ENCODE results near the gene DTNB. TPM values are rescaled to one million over a fixed set of nuclear protein-coding genes. Genes with fewer than 3 reads are reported as not detected.
A peak's percentile ranks its signal among the peaks of the same experiment; 100 is the strongest.

The DTNB gene
- total and polyA plus RNA-seq, 7 donors, result 2.4 to 7.8 (median 4.8) TPM

DNA sequence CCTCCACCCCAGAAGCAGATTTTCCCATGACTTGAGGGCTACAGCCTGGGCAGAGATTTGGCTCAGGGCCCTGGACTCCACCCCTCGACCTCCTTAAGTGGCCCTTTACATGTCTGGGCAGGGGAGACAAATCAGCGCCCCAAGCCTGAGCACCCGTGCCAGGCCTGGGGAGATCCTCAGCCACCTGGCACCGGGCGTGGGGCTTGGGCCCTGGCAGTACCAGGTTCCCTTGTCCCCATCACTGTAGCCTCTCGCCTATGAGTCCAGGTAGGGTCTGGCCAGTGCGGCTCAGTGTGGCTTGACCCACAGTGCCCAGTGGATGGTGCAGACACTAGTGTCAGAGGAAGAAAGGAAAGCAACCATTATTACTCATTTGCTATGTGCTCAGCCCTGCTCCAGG is 309.6 kb downstream of the DTNB start:
- DNase-seq, result no peak
- intact Hi-C loops (cut with DNase I), result loop anchor here (5.0 to 10.0 kb wide), 2 partner anchors 159 to 301 kb away; no protein-coding TSS in a partner anchor
- WGBS, 2 donors, result 85 to 93% methylated on average over 7 of the region's 7 CpGs

DNA sequence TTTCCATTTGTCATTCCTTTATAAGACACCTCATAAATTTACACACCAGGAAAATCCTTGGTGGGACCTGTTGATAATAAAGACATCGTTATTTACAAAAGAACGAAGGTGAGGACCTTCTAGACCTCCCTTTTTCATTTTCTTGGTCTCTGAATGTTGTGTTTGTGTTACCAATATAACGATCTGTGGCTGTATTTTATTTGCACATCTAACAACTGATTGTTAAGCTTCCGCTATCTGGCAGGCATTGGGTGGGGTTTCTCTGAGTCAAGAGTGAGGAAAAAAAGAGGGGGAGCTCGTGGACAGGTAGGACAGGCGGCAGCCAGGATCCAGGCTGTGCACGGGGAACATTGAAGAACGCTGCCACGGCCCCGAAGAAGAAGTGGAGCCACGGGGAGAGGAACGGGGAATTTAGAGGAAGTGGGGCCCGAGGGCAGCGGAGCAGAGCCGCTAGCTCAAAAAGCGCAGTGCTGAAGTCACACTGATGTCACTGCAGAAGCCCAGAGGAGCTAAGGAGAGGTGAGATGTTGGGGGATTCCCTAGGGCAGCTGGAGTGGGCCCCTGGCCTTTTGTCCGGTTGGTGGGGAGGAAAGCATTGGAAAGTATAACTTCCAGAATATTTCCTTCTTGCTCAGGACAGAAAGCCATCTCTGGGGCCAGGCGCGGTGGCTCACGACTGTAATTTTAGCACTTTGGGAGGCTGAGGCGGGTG is 310.8 kb downstream of the DTNB start:
- H3K4me1 ChIP-seq, result peaks cover 0 to 11% (median 10%) of the 10 kb centered on the region in 4 donors
- peak; percentile 79 for DNase-seq
- H3K4me3 ChIP-seq, result peak overlapping the region; percentile 17 to 48 (median 44)
- H3K9me3 ChIP-seq, result no peaks in the 10 kb centered on the region
- intact Hi-C loops (cut with DNase I), result loop anchor here (5.0 to 10.0 kb wide), 2 partner anchors 160 to 302 kb away; no protein-coding TSS in a partner anchor
- peak overlapping the region; percentile 35 to 78 (median 69) for H3K27ac ChIP-seq
- no peaks in the 10 kb centered on the region for H3K36me3 ChIP-seq
- 9 to 19% methylated on average over 21 of the region's 21 CpGs for WGBS, 2 donors
- TF ChIP-seq POLR2AphosphoS5 (IDR thresholded peaks at IDR 0.05) (peak in 1 of 4 donors; percentile 14), POLR2A (IDR thresholded peaks at IDR 0.05) (no peak)
- H3K27me3 ChIP-seq, result no peaks in the 10 kb centered on the region

More for the DNA sequence above, 309.6 kb downstream of the DTNB start:
- Histone ChIP-seq H3K27ac (no peak overlapping the region), H3K4me1 (peaks cover 0 to 11% (median 10%) of the 10 kb centered on the region in 4 donors), H3K9me3 (no peaks in the 10 kb centered on the region), H3K36me3 (no peaks in the 10 kb centered on the region), H3K4me3 (no peak overlapping the region), H3K27me3 (no peaks in the 10 kb centered on the region)
- no peak for TF ChIP-seq EP300 (IDR thresholded peaks at IDR 0.05)
- TF ChIP-seq, protein P1, sequence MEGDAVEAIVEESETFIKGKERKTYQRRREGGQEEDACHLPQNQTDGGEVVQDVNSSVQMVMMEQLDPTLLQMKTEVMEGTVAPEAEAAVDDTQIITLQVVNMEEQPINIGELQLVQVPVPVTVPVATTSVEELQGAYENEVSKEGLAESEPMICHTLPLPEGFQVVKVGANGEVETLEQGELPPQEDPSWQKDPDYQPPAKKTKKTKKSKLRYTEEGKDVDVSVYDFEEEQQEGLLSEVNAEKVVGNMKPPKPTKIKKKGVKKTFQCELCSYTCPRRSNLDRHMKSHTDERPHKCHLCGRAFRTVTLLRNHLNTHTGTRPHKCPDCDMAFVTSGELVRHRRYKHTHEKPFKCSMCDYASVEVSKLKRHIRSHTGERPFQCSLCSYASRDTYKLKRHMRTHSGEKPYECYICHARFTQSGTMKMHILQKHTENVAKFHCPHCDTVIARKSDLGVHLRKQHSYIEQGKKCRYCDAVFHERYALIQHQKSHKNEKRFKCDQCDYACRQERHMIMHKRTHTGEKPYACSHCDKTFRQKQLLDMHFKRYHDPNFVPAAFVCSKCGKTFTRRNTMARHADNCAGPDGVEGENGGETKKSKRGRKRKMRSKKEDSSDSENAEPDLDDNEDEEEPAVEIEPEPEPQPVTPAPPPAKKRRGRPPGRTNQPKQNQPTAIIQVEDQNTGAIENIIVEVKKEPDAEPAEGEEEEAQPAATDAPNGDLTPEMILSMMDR (IDR thresholded peaks at IDR 0.05), result no peak

DNA sequence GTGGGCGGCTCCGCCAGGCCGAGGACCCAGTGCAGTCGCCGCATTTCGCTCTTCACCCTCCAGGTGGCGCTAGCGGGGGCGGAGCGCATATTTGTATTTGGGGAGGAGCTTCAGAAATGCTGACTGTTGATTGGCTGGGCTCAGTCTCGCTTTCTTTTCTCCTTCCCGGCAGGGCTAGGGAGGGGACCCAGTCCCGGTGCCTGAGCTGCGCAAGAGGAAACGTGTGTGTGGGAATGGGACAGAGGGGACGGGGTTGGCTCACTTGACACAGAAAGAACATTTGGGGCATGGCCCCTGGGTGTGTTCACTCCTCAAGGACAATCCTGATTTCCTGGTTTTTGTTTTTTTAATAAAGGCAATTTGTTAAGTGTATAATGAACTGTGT is 311.3 kb downstream of the DTNB start:
- peak; percentile 96 for DNase-seq
- Histone ChIP-seq H3K36me3 (no peaks in the 10 kb centered on the region), H3K4me3 (peak overlapping the region; percentile 17 to 48 (median 44)), H3K27ac (peak overlapping the region; percentile 35 to 78 (median 69)), H3K4me1 (peaks cover 0 to 11% (median 10%) of the 10 kb centered on the region in 4 donors), H3K27me3 (no peaks in the 10 kb centered on the region), H3K9me3 (no peaks in the 10 kb centered on the region)
- WGBS, 2 donors, result 0% methylated on average over 16 of the region's 16 CpGs
- intact Hi-C loops (cut with DNase I), result loop anchor here (5.0 to 10.0 kb wide), 2 partner anchors 160 to 303 kb away; no protein-coding TSS in a partner anchor
- peak; percentile 62 to 68 for TF ChIP-seq POLR2A (IDR thresholded peaks at IDR 0.05)
- TF ChIP-seq EP300 (IDR thresholded peaks at IDR 0.05), result no peak
- TF ChIP-seq POLR2AphosphoS5 (IDR thresholded peaks at IDR 0.05), result peak; percentile 81 to 99 (median 85)
- TF ChIP-seq, protein P1 (IDR thresholded peaks at IDR 0.05), result peak; percentile 70 to 98 (median 90)

DNA sequence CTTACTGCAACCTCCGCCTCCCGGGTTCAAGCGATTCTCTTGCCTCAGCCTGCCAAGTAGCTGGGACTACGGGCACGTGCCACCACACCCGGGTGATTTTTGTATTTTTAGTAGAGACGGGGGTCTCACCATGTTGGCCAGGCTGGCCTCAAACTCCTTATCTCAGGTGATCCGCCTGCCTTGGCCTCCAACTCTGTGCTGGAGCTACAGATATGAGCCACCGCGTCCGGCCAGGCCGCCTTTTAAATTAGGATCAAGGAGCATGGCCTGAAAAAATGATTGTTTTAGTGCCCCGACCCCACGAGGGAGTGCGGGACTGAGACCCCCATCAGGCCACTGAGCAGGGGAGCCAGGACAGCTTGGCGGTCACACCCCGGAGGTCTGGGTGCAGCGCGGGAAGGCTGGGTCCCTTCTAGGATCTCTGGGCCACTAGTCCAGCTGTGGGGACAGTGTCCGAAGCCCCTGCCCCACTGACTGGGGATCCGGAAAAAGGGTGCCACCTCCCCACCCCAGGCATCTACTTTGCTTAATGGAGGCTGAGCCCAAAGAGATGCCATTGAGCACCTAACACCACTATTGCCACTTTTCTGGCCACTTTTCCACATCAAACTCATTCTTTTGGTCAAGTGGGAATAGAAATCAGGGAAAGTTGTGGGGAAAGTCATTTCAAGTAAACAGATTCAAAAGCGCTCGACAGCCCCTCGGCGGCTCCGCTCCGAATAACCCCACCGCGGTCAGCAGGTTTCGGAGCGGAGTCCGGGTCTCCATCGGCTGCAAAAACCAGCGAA is 311.9 kb downstream of the DTNB start:
- DNase-seq, result no peak
- WGBS, 2 donors, result 56 to 59% methylated on average over 34 of the region's 34 CpGs
- no peaks in the 10 kb centered on the region for H3K27me3 ChIP-seq
- H3K27ac ChIP-seq, result peak overlapping the region in 2 of 4 donors; percentile 63 to 75
- intact Hi-C loops (cut with DNase I), result loop anchor here (5.0 to 10.0 kb wide), 2 partner anchors 161 to 303 kb away; no protein-coding TSS in a partner anchor
- no peaks in the 10 kb centered on the region for H3K9me3 ChIP-seq
- peaks cover 0 to 11% (median 10%) of the 10 kb centered on the region in 4 donors for H3K4me1 ChIP-seq
- TF ChIP-seq POLR2AphosphoS5 (IDR thresholded peaks at IDR 0.05), result no peak
- no peak for TF ChIP-seq POLR2A (IDR thresholded peaks at IDR 0.05)
- no peak for TF ChIP-seq EP300 (IDR thresholded peaks at IDR 0.05)
- TF ChIP-seq, protein P1 (IDR thresholded peaks at IDR 0.05), result no peak
- no peaks in the 10 kb centered on the region for H3K36me3 ChIP-seq
- peak overlapping the region in 3 of 4 donors; percentile 42 to 48 (median 46) for H3K4me3 ChIP-seq

DNA sequence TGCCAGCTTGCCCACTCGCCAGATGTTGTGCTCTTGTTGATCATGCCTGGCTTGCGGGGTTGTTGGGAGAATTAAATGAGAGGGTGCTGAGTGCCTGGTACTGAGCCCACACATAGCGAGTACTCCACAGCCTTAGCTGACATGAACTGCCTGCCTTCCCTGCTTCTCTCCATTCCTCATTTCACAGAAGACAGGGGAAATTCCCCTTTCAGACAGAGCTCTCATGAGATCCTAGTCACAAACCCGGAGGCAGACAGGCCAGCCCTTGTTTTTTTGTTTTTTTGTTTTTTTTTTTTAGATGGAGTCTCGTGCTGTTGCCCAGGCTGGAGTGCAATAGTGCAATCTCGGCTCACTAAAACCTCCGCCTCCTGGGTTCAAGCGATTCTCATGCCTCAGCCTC is 314.5 kb downstream of the DTNB start:
- TF ChIP-seq, protein P1 (IDR thresholded peaks at IDR 0.05), result no peak
- TF ChIP-seq POLR2A (IDR thresholded peaks at IDR 0.05) (no peak), EP300 (IDR thresholded peaks at IDR 0.05) (no peak)
- WGBS, 2 donors, result 86 to 92% methylated on average over 8 of the region's 8 CpGs

More for the DNA sequence above, 314.5 kb downstream of the DTNB start:
- no peak for DNase-seq
- no peaks in the 10 kb centered on the region for H3K36me3 ChIP-seq
- H3K4me1 ChIP-seq, result peaks cover 0 to 11% (median 10%) of the 10 kb centered on the region in 4 donors
- intact Hi-C loops (cut with DNase I), result no loop called here
- no peaks in the 10 kb centered on the region for H3K27me3 ChIP-seq
- no peaks in the 10 kb centered on the region for H3K9me3 ChIP-seq
- H3K4me3 ChIP-seq, result no peak overlapping the region
- H3K27ac ChIP-seq, result no peak overlapping the region
